Measurements from ENCODE around the gene DMKN.
A peak's percentile ranks its signal among the peaks of the same experiment; 100 is the strongest.

Gene DMKN

GRCh38 chr19:35556025-35556590 is 42.7 kb upstream of the DMKN start:
- H3K23ac ChIP-seq (ENCODE audit: low read length in 2 of 2), result no peak overlapping the region
- no peak overlapping the region for H2AFZ ChIP-seq (ENCODE audit: low read depth, low read length)
- peaks cover 14% of the 10 kb centered on the region for H3K4me1 ChIP-seq (ENCODE audit: control insufficient read depth, insufficient read depth, low read depth, low read length)
- no peaks in the 10 kb centered on the region for H3K79me1 ChIP-seq (replicated peaks; ENCODE audit: low read length, poor library complexity, severe bottlenecking)
- H4K8ac ChIP-seq (ENCODE audit: low read length), result no peak overlapping the region
- no peak overlapping the region for H4K91ac ChIP-seq (ENCODE audit: low read length)
- WGBS, result 84% methylated on average over 9 of the region's 9 CpGs
- no peak overlapping the region for H3K4ac ChIP-seq (ENCODE audit: low read depth in 1 of 2, low read length in 2 of 2)
- DNase-seq, result no peak
- H3K36me3 ChIP-seq (ENCODE audit: control insufficient read depth in 1 of 2, insufficient read depth in 2 of 2, low read depth in 1 of 2, low read length in 2 of 2), result peaks cover 3 to 5% of the 10 kb centered on the region in 2 experiments
- H2AK5ac ChIP-seq (ENCODE audit: low read length, severe bottlenecking), result no peak overlapping the region
- no peak overlapping the region for H3K14ac ChIP-seq (ENCODE audit: low read length in 2 of 2)
- no peak overlapping the region for H2BK120ac ChIP-seq (ENCODE audit: low read depth, low read length)
- H3K4me3 ChIP-seq (ENCODE audit: insufficient read depth in 1 of 2, low read depth in 1 of 2, low read length in 2 of 2), result no peak overlapping the region
- no peak overlapping the region for H2BK12ac ChIP-seq (ENCODE audit: low read length in 2 of 2)
- H3K27ac ChIP-seq (ENCODE audit: low read length, poor library complexity, severe bottlenecking), result no peak overlapping the region
- no peak overlapping the region for H2BK5ac ChIP-seq (ENCODE audit: low read depth, low read length, poor library complexity, severe bottlenecking)
- H3K27me3 ChIP-seq (ENCODE audit: control insufficient read depth in 1 of 2, insufficient read depth in 1 of 2, low read length in 2 of 2), result peaks cover 27 to 79% of the 10 kb centered on the region in 2 experiments
- no peak overlapping the region for H3K4me2 ChIP-seq (ENCODE audit: low read length, poor library complexity, severe bottlenecking)
- H3K9me3 ChIP-seq (ENCODE audit: control insufficient read depth, low read length), result no peaks in the 10 kb centered on the region
- no peak overlapping the region for H2BK15ac ChIP-seq (ENCODE audit: low read depth, poor library complexity, severe bottlenecking)
- H3K9ac ChIP-seq (ENCODE audit: low read length), result no peak overlapping the region
- H3K18ac ChIP-seq (ENCODE audit: low read depth in 1 of 2, low read length in 2 of 2), result no peak overlapping the region

- no peak overlapping the region for H3K27ac ChIP-seq (ENCODE audit: low read length, poor library complexity, severe bottlenecking)
- peaks cover 6 to 12% of the 10 kb centered on the region in 2 experiments for H3K36me3 ChIP-seq (ENCODE audit: control insufficient read depth in 1 of 2, insufficient read depth in 2 of 2, low read depth in 1 of 2, low read length in 2 of 2)
- peak; percentile 24 for DNase-seq
- H3K4me1 ChIP-seq (ENCODE audit: control insufficient read depth, insufficient read depth, low read depth, low read length), result peaks cover 14% of the 10 kb centered on the region
- H2BK120ac ChIP-seq (ENCODE audit: low read depth, low read length), result no peak overlapping the region
- no peaks in the 10 kb centered on the region for H3K9me3 ChIP-seq (ENCODE audit: control insufficient read depth, low read length)
- no peak overlapping the region for H2BK5ac ChIP-seq (ENCODE audit: low read depth, low read length, poor library complexity, severe bottlenecking)
- H2BK12ac ChIP-seq (ENCODE audit: low read length in 2 of 2), result no peak overlapping the region
- peaks cover 27 to 73% of the 10 kb centered on the region in 2 experiments for H3K27me3 ChIP-seq (ENCODE audit: control insufficient read depth in 1 of 2, insufficient read depth in 1 of 2, low read length in 2 of 2)
- H4K91ac ChIP-seq (ENCODE audit: low read length), result no peak overlapping the region
- H4K8ac ChIP-seq (ENCODE audit: low read length), result no peak overlapping the region
- H3K14ac ChIP-seq (ENCODE audit: low read length in 2 of 2), result no peak overlapping the region
- 70% methylated on average over 30 of the region's 30 CpGs for WGBS
- H3K23ac ChIP-seq (ENCODE audit: low read length in 2 of 2), result no peak overlapping the region
- H2AK5ac ChIP-seq (ENCODE audit: low read length, severe bottlenecking), result no peak overlapping the region
- no peak overlapping the region for H3K18ac ChIP-seq (ENCODE audit: low read depth in 1 of 2, low read length in 2 of 2)
- no peak overlapping the region for H3K4ac ChIP-seq (ENCODE audit: low read depth in 1 of 2, low read length in 2 of 2)
- no peaks in the 10 kb centered on the region for H3K79me1 ChIP-seq (replicated peaks; ENCODE audit: low read length, poor library complexity, severe bottlenecking)
- peak overlapping the region in 1 of 2 experiments; percentile 28 for H3K4me3 ChIP-seq (ENCODE audit: insufficient read depth in 1 of 2, low read depth in 1 of 2, low read length in 2 of 2)
- H3K9ac ChIP-seq (ENCODE audit: low read length), result no peak overlapping the region
- H2BK15ac ChIP-seq (ENCODE audit: low read depth, poor library complexity, severe bottlenecking), result no peak overlapping the region
- no peak overlapping the region for H2AFZ ChIP-seq (ENCODE audit: low read depth, low read length)
- H3K4me2 ChIP-seq (ENCODE audit: low read length, poor library complexity, severe bottlenecking), result no peak overlapping the region
Observed at GRCh38 chr19:35555301-35556005, 42.0 kb upstream of the DMKN start.

- Histone ChIP-seq H3K79me1 (replicated peaks; ENCODE audit: low read length, poor library complexity, severe bottlenecking) (peaks cover 2% of the 10 kb centered on the region), H3K9ac (ENCODE audit: low read length) (no peak overlapping the region), H3K4me2 (ENCODE audit: low read length, poor library complexity, severe bottlenecking) (no peak overlapping the region), H2AK5ac (ENCODE audit: low read length, severe bottlenecking) (no peak overlapping the region), H3K27me3 (ENCODE audit: control insufficient read depth in 1 of 2, insufficient read depth in 1 of 2, low read length in 2 of 2) (peaks cover 15 to 60% of the 10 kb centered on the region in 2 experiments), H3K14ac (ENCODE audit: low read length in 2 of 2) (no peak overlapping the region), H3K36me3 (ENCODE audit: control insufficient read depth in 1 of 2, insufficient read depth in 2 of 2, low read depth in 1 of 2, low read length in 2 of 2) (peaks cover 6 to 18% of the 10 kb centered on the region in 2 experiments), H4K8ac (ENCODE audit: low read length) (no peak overlapping the region), H3K9me3 (ENCODE audit: control insufficient read depth, low read length) (no peaks in the 10 kb centered on the region), H3K27ac (ENCODE audit: low read length, poor library complexity, severe bottlenecking) (no peak overlapping the region), H2AFZ (ENCODE audit: low read depth, low read length) (no peak overlapping the region), H4K91ac (ENCODE audit: low read length) (no peak overlapping the region), H3K4ac (ENCODE audit: low read depth in 1 of 2, low read length in 2 of 2) (no peak overlapping the region), H3K23ac (ENCODE audit: low read length in 2 of 2) (no peak overlapping the region), H2BK12ac (ENCODE audit: low read length in 2 of 2) (no peak overlapping the region), H2BK120ac (ENCODE audit: low read depth, low read length) (no peak overlapping the region), H2BK5ac (ENCODE audit: low read depth, low read length, poor library complexity, severe bottlenecking) (no peak overlapping the region), H3K18ac (ENCODE audit: low read depth in 1 of 2, low read length in 2 of 2) (no peak overlapping the region), H3K4me1 (ENCODE audit: control insufficient read depth, insufficient read depth, low read depth, low read length) (peaks cover 14% of the 10 kb centered on the region), H2BK15ac (ENCODE audit: low read depth, poor library complexity, severe bottlenecking) (no peak overlapping the region), H3K4me3 (ENCODE audit: insufficient read depth in 1 of 2, low read depth in 1 of 2, low read length in 2 of 2) (no peak overlapping the region)
- WGBS, result 70% methylated on average over 5 of the region's 5 CpGs
- DNase-seq, result no peak
Observed at GRCh38 chr19:35554076-35554475, 40.6 kb upstream of the DMKN start.

- Histone ChIP-seq H3K18ac (ENCODE audit: low read depth in 1 of 2, low read length in 2 of 2) (no peak overlapping the region), H2BK120ac (ENCODE audit: low read depth, low read length) (no peak overlapping the region), H2BK5ac (ENCODE audit: low read depth, low read length, poor library complexity, severe bottlenecking) (no peak overlapping the region), H3K36me3 (ENCODE audit: control insufficient read depth in 1 of 2, insufficient read depth in 2 of 2, low read depth in 1 of 2, low read length in 2 of 2) (peaks cover 8 to 18% of the 10 kb centered on the region in 2 experiments), H3K27ac (ENCODE audit: low read length, poor library complexity, severe bottlenecking) (no peak overlapping the region), H2BK12ac (ENCODE audit: low read length in 2 of 2) (no peak overlapping the region), H3K4ac (ENCODE audit: low read depth in 1 of 2, low read length in 2 of 2) (no peak overlapping the region), H3K4me1 (ENCODE audit: control insufficient read depth, insufficient read depth, low read depth, low read length) (peaks cover 13% of the 10 kb centered on the region), H3K23ac (ENCODE audit: low read length in 2 of 2) (no peak overlapping the region), H4K8ac (ENCODE audit: low read length) (no peak overlapping the region), H3K14ac (ENCODE audit: low read length in 2 of 2) (no peak overlapping the region), H3K4me2 (ENCODE audit: low read length, poor library complexity, severe bottlenecking) (no peak overlapping the region), H4K91ac (ENCODE audit: low read length) (peak overlapping the region; percentile 20), H3K9ac (ENCODE audit: low read length) (no peak overlapping the region), H2AFZ (ENCODE audit: low read depth, low read length) (no peak overlapping the region), H3K27me3 (ENCODE audit: control insufficient read depth in 1 of 2, insufficient read depth in 1 of 2, low read length in 2 of 2) (peaks cover 9 to 55% of the 10 kb centered on the region in 2 experiments), H2BK15ac (ENCODE audit: low read depth, poor library complexity, severe bottlenecking) (peak overlapping the region; percentile 20), H3K4me3 (ENCODE audit: insufficient read depth in 1 of 2, low read depth in 1 of 2, low read length in 2 of 2) (no peak overlapping the region), H3K79me1 (replicated peaks; ENCODE audit: low read length, poor library complexity, severe bottlenecking) (peaks cover 8% of the 10 kb centered on the region), H3K9me3 (ENCODE audit: control insufficient read depth, low read length) (no peaks in the 10 kb centered on the region), H2AK5ac (ENCODE audit: low read length, severe bottlenecking) (no peak overlapping the region)
- DNase-seq, result no peak
- WGBS, result 73% methylated on average over 9 of the region's 14 CpGs
Observed at GRCh38 chr19:35553385-35554000, 40.0 kb upstream of the DMKN start.
